COLO668 (cell line): ENCODE measurements around the gene KHDC4.

Source experiments
- DNase-seq: peaks from one replicate; lab custom pipeline; 2025; ENCODE audit not compliant: unreplicated experiment; lab: John Stamatoyannopoulos, UW

The KHDC4 gene

DNA sequence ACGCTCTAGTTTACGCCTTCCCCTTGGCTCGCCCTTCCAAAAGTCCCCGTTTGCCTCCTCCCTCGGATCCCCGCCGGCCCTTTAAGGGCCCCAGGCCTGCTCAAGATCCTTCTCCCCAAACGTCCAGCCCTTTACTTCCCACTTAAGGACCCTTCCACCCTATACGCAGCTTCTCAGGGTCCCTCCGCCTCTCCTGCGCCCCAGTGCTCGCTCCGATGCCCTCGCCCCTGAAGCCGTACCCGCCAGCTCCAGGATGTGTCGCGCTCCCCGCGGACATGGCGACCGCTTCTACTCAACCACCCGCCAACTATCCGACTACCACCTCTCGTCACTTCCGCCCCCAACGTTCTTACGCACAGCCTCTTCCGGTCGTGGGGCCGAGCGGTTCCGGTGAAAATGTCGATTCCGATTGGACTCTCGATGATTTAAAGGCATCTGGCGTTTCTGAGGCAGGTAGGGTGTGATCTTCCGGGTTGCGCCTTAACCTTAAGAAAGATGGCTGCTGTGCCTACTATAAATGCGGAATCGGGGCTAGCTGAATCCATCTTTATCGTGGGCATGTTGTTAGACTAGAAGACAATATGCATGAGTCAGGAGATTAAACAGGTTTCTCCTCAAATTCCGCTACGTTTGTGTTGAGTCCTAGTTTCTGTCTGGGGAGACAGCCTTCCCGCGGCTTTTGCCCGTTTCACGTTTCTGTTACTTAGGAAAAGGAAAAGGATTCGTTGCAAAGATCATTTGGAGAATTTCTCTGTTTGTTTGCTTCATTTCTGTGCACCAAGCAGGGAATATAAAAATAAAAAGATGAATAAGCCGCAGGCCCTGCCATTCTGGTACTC, at the start of gene KHDC4:
Gene KHDC4 (minus strand): TSS at position 317 of the 839 bp plus-strand sequence. CDS start 40 bp downstream, at position 277.
- DNase-seq = peak; percentile 98

DNA sequence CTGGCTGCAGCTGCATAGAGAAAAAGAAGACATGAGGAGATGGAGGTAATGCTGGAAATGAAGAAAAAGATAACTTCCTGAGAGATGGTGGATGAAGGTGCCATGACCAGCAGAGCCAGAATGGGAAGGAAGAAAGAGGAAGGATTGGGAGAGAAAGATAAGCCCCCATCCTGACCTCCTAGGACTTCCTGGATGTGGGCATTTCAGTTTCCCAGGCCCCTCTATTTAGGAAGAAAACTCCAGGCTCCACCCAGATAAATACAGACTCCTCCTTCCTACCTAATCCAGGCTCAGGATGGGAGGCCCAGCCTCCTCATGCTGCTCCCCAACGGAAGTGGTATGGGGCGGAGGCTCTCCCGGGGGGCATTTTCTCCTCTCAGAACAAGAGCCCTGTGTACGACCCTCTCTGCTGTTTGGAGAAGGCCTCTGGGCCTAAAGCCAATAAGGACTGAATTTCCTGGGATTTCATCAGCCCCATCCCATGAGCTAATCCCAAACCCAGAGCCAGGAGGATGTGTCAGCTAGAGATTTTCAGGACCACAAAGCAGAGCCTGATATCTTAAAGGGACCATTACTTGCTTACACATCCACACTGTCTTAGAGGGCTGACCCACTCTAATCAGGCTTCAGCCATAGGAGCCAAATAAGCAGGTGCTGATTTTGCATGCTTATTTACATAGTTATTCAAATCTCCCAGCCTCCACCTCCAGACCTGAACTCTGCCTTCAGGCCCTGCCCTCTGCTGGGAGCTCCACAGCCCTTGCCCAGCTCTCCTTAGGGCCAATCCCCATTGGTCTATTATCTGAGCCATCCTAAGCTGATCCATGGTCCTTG, 49.2 kb upstream of the KHDC4 start:
- peak; percentile 49 for DNase-seq

DNA sequence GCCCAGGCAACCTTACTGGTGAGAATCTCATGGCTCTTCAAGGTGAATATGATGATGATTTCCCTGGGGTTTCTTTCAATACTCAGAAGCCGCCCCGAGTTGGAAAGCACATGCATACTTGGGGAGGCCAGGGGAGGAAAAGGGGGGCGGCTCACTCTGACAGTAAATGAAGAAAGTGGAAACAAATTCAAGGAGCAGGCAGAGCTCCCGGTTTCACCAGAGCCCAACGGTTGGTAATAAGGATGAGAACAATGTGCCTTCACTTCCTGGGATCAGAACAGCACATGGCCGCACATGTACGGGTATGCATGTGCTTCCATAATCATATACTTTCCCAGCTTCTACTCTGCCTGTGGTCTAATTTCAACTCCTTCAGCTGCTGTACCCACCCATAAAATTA, 47.9 kb upstream of the KHDC4 start:
- no peak for DNase-seq

DNA sequence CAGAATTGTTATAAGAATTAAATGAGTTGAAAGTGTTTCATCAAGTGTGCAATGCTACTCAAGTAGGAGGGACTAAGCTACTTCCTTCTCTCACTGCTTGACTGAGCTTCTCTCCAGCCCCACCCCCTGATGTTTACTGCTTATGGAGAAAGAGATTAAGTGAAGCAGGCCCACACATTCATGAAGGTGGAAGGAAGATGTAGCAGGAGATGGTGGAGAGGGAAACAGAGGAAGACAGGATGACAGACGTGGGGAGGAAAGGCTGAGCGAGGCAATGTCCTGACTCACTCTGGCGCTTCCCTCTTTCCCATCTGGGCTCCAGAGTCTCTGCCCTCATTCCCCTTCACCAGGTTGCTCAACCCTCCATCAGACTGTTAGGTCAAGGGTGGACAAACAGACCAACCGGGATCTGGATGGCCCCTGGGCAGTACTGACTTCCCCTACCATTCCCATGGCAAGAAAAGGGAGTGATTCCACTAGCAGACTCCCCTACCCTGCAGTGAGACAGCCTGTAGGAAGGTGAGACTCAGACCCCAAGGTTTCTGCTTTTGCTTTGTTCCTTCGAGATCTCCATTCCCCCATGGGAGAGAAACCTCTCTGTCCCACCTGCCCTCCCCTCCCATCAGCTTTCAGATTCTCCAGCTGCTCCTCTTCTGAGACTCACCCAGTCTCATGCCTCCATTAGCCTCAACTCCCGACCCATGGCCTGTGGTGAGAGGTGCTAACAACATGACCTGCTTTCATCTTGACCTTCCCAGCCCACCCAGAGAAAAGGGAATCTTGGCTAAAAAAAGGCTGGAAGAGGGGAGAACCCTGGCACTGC, 47.3 kb upstream of the KHDC4 start:
- DNase-seq = no peak

DNA sequence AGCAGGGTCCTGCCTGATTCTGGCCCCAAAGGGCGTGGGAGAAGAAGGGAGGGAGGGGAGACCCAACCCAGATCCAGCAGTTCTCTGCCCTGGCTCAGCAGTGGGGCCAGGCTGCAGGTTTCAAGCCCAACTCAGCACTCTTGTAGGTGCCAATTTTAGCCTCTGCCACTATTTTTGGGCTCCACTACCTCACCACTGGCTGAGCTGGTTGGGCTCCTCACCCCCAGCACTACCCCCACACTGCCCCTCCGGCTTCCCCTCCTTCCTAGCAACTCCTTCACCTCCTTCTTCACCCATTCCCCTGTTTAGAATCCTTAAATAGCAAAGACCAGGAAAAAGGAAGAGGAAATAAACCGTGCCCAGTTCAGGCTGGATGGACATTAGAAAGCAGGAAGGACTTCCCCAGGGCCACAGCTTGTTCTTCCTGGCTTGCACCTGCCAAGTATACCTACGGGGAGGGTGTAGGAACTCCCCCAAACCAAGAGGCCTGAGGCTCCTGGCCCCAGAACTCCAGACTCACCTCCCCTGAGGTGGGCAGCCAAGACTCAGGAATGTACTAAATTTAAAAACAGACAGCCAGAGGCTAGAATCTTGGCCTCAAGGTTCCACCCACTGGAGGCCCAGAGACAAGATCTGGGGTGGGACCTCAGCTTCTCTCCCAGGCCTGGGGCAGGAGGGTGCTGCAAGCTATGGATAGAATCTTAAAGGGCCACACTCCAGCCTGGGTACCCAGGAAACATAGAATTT, 45.6 kb upstream of the KHDC4 start:
- no peak for DNase-seq

DNA sequence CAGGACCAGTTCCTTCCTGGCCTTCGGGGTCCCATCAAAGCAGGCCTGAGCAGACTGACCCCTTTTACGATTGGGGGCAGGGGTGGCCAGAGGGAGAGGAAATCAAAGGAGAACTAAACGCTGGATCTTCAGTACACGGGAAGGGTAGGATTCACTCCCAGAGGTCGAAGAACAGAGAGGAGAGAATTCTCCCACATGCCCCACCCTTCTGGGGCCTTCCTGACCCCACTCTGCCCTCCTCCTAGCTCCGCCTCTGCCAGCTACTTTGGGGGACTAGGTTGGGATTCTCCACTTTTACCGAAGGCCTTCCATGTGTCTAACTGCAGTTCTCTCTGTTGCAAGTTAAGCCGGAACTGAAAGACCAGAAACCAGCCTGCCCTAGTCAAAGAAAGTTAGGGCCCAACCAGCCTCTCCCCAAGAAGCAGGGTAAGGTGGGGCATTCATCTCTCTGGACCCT, 44.8 kb upstream of the KHDC4 start:
- no peak for DNase-seq

DNA sequence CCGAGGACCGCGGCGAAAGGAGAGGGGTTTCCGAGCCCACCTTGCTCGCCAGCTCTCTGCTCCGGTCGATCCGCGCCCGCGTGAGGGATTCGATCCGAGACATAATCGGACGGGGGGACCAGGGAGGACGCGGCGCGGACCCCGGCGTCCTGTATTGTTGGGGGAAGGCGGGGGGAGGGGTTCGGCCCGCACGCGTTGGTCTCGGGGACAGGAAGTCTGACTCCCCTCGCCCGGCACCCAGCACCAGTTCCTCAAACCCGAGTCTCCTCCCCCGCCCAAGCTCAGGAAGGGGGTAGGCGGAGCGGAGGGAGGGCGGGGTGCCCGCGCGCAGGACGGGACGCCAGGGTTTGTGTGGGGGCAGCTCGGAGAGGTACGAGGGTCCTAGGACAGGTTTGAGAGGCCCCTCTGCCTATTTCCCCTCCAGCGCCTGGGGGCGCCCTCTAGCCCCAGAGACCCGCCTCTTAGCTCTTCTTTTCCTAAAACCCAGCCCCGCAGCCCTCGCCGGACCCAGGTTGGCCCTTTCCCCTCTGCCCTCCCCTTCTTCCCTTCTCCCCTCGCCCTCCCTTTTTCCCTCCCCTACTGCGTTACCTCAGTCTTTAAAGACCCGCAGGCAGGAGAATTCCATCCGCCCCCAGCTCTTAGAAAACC, 44.2 kb upstream of the KHDC4 start, which contains the start of gene ARHGEF2:
Gene ARHGEF2 (minus strand): TSS at position 223 of the 648 bp plus-strand sequence. CDS start 120 bp downstream, at position 103.
- DNase-seq = peak; percentile 74

DNA sequence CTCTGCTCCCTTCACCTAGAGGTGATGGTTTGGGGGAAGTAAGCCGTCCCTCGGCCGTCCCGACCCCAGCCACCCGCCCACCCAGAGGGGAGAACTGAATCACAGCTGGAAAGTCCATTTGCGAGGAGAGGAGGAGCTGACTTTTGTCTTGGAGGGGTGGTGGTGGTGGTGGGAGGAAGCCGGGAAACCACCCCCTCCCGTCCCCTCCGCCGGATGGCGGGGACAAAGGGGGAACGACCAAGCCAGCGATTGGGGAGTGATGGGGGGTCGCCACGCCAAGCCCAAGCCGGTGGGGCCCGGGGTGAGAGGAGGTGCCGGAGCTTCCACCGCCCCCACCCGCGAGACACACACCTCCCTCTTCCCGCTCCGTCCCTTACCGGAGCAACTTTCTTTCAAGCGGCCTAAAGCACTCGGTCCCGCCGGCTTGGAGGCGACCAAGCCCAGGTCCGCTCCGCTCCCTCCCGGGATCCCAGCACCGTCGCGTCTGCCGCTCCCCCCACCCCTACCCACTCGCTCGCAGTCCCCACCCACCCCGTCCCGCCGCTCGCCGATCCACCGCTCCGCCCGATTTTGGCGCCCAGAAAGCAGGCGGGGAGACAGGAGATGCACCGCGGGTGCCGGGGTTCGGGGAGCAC, 43.6 kb upstream of the KHDC4 start:
- peak; percentile 55 for DNase-seq

DNA sequence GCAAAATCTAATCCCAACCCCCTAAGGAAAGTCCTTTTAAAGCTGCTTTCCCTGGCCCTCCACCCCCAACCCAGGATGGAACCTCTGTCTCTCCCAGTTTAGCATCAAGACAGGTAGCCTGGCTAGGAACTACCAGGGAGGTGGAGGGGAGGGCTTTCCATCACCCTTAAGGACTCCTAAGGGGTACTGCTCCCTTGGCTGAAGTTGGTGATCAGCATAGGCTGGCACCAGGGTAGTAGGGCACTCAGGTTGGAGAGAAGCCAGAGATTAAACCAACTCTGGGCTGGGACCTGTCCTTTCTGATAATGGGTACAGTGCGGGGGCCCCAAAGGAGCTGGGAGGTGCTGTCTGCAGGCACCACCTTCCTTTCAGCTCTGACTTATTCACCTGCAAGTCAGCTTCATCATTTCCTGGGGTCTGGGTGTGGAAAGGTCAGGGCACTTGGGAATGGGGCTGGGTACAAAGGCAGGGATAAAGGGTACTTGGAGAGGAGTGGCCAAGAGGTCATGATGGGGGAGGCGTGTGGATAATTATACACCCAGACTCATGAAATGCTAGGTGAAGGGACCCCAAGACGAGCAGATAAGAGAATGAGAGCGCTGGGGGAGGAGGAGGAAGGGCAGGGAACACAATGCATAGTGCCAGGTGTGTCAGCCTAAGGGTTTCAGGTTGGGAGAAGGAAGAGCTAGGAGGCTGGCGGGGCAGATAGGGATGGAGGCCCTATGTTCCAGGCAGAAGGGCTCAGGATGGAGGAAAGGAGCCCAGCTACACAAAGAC, 42.9 kb upstream of the KHDC4 start:
- DNase-seq = peak; percentile 28

DNA sequence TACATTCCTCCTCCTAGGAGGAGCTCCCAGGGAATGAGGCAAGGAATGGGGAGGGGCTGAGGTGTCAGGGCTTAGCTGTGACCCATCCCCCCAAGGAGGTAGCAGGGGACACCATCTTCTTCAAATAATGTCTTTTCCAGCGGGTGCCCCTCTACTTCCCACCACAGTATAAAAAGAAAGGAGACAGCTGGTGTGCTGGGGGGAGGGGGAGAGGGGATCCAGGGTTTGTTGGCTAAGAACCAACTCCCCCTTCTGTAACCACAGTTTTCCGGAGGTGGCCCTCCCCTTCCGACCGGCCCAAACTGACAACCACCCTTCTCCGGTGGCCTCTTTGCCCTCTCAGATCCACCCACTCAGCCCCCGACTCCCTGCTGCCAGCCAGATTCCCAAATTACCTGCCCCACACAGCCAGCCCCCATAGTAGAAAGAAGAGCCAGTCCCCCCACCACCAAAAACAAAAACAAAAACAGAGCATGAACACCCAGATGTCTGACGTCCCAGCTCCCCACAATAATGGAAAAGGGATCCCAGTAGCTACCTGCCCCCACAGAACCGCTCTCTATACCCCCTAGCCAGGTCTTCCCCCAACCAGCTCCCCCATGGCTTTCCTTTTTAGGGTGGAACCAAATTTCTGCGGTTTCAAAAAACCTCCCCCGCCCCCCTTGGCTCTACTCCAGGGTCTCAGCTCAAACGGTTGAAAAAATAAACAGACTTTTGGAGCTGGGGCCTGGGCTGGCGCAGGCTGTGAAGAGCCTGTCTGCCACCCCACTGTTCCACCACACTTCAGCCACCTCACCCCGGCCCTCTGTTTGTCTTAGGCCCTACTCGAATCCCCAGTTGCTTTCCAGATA, 42.1 kb upstream of the KHDC4 start:
- peak; percentile 54 for DNase-seq

DNA sequence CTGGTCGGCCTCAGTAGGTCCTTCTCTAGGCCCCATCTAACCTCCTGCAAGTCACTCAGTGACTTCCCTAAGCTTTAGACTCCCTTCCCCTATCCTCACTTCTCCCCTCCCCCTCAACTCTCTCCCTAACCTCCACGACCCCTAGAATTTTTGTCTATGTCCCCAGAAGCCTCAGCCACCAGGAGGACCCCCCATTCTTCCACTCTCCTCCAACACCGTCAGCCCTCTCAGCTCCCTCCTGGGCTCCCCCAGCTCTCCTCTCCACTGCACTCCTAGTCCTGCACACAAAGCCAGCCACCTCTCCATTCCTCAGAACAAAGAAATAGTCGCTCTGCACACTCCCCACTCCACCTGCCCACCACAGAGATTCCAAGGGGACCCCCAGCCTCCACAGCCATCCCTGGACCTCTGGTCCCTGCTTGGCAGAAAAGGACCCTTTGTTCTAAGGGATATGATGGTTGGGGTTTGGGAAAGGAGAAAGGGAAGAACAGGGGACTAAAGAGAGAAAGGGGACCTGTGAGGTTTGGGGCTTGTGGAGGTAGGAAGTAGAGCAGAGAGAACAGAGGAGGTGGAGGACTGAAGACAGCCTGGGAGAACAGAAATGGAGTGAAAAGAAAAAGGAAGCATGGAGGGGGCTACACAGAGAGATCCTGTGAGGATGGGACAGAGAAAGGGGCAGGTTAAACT, 41.3 kb upstream of the KHDC4 start:
- DNase-seq = no peak

DNA sequence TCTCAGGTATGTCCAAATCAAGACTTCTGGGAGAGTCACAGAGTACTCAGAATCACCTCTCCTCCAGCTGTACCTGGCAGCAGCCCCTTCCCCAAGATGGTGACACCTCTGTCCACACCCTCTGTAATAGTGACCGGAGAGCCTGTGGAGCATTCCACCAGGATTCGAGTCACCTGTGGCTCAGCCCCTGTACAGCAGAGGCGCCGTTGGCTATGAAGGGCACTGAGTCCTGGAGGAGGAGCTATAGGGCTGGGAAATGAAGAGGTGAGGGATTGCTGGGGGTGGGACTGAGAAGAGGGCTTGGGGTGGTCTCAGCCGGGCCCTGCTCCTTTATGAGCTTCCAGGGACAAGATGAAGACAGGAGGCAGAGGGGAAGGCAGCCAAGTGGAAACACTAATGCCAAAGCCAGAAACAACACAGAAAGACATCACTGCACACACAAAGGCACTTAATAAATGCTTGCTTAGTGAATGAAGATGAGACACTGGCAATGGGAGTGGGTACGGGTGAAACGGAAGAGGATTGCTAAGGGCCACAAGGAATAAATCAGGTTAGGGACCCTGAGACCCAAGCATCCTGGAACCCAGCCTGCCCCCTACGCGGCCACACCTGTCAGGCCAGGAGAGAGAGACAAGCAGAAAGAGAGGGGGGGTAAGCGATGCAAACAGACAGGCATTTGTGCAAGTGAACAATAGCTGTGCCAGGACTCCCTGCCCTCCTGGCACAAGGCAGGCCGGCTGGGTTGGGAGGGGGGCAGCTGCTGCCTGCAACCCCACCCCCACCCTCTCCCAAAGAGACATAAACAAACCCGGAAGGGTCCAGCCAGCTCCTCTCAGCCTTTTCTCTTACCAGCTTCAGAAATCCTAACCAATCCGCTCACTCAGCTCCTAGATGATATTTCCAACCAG, 40.2 kb upstream of the KHDC4 start:
- peak; percentile 60 for DNase-seq

DNA sequence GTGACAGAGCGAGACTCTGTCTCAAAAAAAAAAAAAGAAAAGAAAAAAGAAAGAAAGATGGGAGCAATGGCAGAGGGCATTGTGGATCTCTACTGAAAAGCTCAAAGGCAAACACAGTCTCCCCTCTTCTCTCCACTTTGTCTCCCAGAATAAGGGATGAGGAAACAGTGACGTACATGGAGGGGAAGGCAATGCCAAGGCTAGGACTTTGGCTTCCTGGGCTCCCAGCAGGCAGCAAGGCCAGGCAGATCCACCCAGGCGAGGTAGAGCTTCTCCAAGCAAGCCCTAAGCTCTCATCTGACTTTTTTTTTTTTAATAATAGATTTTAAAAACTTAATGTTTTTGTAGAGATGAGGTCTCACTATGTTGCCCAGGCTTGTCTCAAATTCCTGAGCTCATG, 39.5 kb upstream of the KHDC4 start:
- no peak for DNase-seq

DNA sequence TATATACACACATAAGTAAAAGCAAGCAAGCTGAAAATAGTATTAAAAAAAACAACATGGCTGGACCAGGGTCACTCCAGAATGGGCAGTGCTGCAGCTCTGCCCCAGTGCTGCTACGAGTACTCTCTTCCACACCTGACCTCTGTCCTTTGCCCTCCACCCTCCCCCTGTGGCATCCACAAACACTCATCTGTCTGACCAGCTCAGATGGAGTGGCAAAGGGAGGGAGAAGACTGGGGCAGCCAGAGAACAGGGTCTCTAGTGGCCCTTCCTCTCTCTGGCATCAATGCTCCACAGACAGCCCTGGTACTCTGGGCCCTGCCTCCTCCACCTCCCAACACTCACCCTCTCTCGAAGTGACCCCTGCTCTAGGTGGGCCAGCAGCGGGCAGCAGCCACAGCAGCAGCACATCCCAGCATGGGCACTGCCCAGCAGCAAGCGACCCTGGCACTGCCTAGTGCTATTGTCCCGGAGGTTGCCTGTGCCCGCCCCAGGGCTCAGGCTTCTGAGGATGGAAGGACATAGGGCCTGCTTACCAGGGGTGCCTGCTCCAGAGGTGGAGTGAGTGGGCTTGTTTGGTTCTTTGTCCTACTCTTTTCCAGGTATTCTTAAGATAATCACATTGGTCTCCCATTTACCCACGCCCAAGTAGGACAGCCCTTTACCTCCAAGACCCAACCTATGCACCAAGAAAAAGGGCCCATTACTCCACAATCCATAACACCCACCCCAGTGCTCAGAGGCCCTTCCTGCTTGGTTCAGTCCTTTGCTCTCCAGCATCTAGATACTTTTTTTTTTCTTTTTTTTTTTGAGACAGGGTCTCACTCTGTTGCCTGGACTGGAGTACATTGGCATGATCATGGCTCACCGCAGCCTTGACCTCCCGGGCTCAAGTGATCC, 37.9 kb upstream of the KHDC4 start:
- no peak for DNase-seq
